Stimulated activated naive CD8-positive, alpha-beta T cell treated with anti-CD3 and anti-CD28 coated beads, Interleukin-15, amount 100 ng/mL, for 72 hours (primary cell): ENCODE results near the gene CFB.
"Not testable (repeated sequence)": the region's sequence is repeated elsewhere in the genome, so short reads cannot be mapped to it uniquely, and the experiment has no call there.

Source experiments
- ATAC-seq: fragments of 150-1000 bp; cut with Tn5 transposase; 2 replicates; pipeline ENCODE4 v1.10.0; 2021; ENCODE audit warnings: mild to moderate bottlenecking, moderate library complexity
- DNase-seq, 2 donors: peaks; one replicate each; pipeline ENCODE4 v3.0.0; 2021 to 2022
- H3K27ac Mint-ChIP-seq, 2 donors: one replicate each; pipeline ENCODE4 v1.8.0; 2022; ENCODE audit warnings: mild to moderate bottlenecking in 2 of 2, mixed read lengths in 2 of 2, moderate library complexity in 2 of 2
- H3K27me3 Mint-ChIP-seq: one replicate; pipeline ENCODE4 v1.8.0; 2022; ENCODE audit warnings: mixed read lengths
- H3K4me1 Mint-ChIP-seq: one replicate; pipeline ENCODE4 v1.8.0; 2022; ENCODE audit warnings: mild to moderate bottlenecking, mixed read lengths
- H3K4me3 Mint-ChIP-seq, 2 donors: one replicate each; pipeline ENCODE4 v1.8.0; 2022; ENCODE audit warnings: mild to moderate bottlenecking in 2 of 2, mixed read lengths in 2 of 2, moderate library complexity in 1 of 2
- H3K9me3 Mint-ChIP-seq, 2 donors: one replicate each; pipeline ENCODE4 v1.8.0; 2022; ENCODE audit warnings: mixed read lengths in 2 of 2

The CFB gene

DNA sequence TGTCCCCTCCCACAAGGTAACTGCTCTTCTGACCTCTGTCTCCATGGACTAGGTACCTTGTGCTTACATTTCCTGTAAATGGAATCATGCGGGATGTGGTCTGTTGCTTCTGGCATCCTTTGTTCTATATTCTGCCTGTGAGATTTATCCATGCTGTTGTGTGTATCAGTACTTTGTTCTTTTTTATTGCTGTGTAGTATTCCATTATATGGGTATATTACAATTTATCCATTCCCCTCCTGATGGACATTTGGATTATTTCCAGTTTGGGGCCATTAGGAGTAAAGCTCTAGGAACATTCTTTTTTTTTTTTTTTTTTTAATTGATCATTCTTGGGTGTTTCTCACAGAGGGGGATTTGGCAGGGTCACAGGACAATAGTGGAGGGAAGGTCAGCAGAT lies 14.9 kb upstream of the CFB start:
- Mint-ChIP-seq H3K4me3 (no peak overlapping the region), H3K4me1 (no peaks in the 10 kb centered on the region), H3K27ac (no peak overlapping the region), H3K27me3 (peaks cover 15% of the 10 kb centered on the region), H3K9me3 (no peaks in the 10 kb centered on the region)
- ATAC-seq (no peak), DNase-seq (no peak)

DNA sequence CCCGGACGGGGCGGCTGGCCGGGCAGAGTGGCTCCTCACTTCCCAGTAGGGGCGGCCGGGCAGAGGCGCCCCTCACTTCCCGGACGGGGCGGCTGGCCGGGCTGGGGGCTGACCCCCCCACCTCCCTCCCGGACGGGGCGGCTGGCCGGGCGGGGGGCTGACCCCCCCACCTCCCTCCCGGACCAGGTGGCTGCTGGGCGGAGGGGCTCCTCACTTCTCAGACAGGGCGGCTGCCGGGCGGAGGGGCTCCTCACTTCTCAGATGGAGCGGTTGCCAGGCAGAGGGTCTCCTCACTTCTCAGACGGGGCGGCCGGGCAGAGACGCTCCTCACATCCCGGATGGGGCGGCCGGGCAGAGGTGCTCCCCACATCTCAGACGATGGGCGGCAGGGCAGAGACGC lies 13.8 kb upstream of the CFB start:
- not testable (repeated sequence) for H3K4me1 Mint-ChIP-seq, H3K9me3 Mint-ChIP-seq, DNase-seq, H3K4me3 Mint-ChIP-seq, H3K27ac Mint-ChIP-seq, ATAC-seq
- peaks cover 15% of the 10 kb centered on the region for H3K27me3 Mint-ChIP-seq

DNA sequence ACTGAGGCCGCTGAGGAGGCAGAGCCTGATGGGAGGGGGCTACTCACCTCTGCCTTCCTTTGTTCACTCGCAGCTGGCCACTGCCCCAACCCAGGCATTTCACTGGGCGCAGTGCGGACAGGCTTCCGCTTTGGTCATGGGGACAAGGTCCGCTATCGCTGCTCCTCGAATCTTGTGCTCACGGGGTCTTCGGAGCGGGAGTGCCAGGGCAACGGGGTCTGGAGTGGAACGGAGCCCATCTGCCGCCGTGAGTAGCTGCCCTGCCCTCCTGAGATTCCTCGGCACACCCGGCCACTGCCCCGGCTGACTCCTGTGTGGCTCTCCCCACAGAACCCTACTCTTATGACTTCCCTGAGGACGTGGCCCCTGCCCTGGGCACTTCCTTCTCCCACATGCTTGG lies 12.4 kb upstream of the CFB start:
- Mint-ChIP-seq H3K4me3 (no peak overlapping the region), H3K4me1 (no peaks in the 10 kb centered on the region), H3K27me3 (peaks cover 15% of the 10 kb centered on the region), H3K27ac (no peak overlapping the region), H3K9me3 (no peaks in the 10 kb centered on the region)
- ATAC-seq (no peak), DNase-seq (no peak)

DNA sequence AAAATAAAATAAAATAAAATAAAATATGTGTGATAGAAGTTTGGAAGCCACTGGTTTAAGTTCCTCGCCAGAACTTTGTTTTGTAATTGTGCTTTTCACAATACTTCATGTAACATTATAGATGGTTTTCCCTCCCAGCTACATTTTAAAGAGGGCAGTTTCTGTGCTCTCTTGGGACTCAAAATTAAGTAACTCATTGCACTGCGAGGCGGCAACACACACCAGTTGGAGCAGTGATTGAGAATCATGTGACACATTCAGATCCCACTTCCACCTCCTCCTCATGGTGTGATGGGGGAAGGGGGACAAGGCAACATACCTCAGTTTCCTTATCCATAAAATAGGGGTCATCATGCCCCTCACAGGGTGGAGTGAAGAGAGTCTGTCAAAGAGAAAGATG lies 10.9 kb upstream of the CFB start:
- Mint-ChIP-seq H3K9me3 (no peaks in the 10 kb centered on the region), H3K27me3 (peaks cover 15% of the 10 kb centered on the region), H3K4me1 (no peaks in the 10 kb centered on the region), H3K27ac (no peak overlapping the region), H3K4me3 (no peak overlapping the region)
- DNase-seq (no peak), ATAC-seq (no peak)

DNA sequence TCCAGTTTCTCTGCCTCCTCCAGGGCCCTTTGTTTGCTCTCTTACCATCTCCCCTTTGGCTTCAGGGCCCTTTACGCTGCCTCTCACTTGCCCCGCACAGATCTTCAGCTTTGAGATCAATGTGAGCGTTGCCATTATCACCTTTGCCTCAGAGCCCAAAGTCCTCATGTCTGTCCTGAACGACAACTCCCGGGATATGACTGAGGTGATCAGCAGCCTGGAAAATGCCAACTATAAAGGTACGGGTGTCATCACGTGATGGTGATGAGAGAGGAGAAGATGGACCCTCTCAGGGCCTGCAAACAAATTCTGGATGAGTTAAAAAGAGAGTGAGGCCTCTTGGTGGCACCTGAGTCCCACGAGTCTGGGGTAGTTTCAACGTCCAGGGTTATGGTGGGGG lies 10.1 kb upstream of the CFB start:
- no peaks in the 10 kb centered on the region for H3K9me3 Mint-ChIP-seq
- ATAC-seq (no peak), DNase-seq (no peak)
- H3K27ac Mint-ChIP-seq: no peak overlapping the region
- H3K4me3 Mint-ChIP-seq: no peak overlapping the region
- peaks cover 15% of the 10 kb centered on the region for H3K27me3 Mint-ChIP-seq
- peaks cover 7% of the 10 kb centered on the region for H3K4me1 Mint-ChIP-seq

DNA sequence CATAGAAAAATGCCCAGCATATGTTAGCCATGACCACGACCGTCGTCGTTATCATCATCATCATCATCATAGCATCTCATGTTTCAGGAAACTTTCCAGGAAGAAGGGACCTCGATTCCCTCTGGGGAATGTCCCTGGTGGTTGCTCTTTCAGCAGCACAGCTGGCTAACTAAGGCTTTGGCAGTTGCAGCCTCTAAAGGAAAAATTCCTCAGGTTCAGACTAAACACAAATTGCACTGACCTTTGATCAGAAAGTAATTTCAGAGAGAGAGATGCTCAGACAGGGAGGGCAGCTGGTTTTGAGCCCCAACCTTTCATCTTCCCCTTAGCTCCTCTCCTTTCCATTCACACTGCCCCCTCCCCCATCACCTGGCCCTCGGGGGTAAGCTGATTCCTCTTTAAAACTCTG lies 5.6 kb upstream of the CFB start:
- ATAC-seq (no peak), DNase-seq (no peak)
- no peak overlapping the region for H3K4me3 Mint-ChIP-seq
- H3K27me3 Mint-ChIP-seq: peaks cover 22% of the 10 kb centered on the region
- peaks cover 10% of the 10 kb centered on the region for H3K4me1 Mint-ChIP-seq
- no peaks in the 10 kb centered on the region for H3K9me3 Mint-ChIP-seq
- no peak overlapping the region for H3K27ac Mint-ChIP-seq

DNA sequence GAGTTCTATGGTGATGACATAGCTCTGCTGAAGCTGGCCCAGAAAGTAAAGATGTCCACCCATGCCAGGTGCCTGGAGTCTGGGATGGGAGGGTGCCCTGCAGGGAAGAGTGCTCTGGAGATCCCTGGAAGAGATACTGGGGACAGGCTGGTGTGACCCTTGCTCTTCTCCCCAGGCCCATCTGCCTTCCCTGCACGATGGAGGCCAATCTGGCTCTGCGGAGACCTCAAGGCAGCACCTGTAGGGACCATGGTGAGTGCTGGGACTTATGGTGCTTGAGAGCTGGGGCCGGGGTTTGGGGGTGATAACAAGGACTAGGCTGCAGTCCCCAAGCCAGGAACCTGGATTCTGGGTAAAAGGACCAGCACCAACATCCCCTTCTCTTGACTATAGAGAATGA lies 2.2 kb upstream of the CFB start:
- no peak overlapping the region for H3K27ac Mint-ChIP-seq
- ATAC-seq (no peak), DNase-seq (no peak)
- H3K4me3 Mint-ChIP-seq: no peak overlapping the region
- H3K4me1 Mint-ChIP-seq: peaks cover 23% of the 10 kb centered on the region
- H3K27me3 Mint-ChIP-seq: peaks cover 22% of the 10 kb centered on the region
- no peaks in the 10 kb centered on the region for H3K9me3 Mint-ChIP-seq

DNA sequence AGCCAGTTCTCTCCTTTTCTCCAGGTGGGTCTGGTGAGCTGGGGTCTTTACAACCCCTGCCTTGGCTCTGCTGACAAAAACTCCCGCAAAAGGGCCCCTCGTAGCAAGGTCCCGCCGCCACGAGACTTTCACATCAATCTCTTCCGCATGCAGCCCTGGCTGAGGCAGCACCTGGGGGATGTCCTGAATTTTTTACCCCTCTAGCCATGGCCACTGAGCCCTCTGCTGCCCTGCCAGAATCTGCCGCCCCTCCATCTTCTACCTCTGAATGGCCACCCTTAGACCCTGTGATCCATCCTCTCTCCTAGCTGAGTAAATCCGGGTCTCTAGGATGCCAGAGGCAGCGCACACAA lies 765 bp upstream of the CFB start:
- ATAC-seq (no peak), DNase-seq (no peak)
- peaks cover 22% of the 10 kb centered on the region for H3K27me3 Mint-ChIP-seq
- no peaks in the 10 kb centered on the region for H3K9me3 Mint-ChIP-seq
- H3K27ac Mint-ChIP-seq: peak overlapping the region in 1 of 2 donors; percentile 61
- H3K4me3 Mint-ChIP-seq: no peak overlapping the region
- peaks cover 23% of the 10 kb centered on the region for H3K4me1 Mint-ChIP-seq

DNA sequence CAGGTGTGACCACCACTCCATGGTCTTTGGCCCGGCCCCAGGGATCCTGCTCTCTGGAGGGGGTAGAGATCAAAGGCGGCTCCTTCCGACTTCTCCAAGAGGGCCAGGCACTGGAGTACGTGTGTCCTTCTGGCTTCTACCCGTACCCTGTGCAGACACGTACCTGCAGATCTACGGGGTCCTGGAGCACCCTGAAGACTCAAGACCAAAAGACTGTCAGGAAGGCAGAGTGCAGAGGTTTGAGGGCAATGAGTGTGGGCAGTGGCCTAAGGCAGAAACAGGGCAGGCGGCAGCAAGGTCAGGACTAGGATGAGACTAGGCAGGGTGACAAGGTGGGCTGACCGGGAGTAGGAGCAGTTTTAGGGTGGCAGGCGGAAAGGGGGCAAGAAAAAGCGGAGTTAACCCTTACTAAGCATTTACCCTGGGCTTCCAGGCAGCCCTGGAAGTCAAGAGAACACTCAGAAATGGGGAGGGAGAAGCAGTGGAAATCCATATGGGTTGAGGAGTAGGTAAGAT lies 533 bp downstream of the CFB start:
- no peaks in the 10 kb centered on the region for H3K9me3 Mint-ChIP-seq
- ATAC-seq (no peak), DNase-seq (no peak)

DNA sequence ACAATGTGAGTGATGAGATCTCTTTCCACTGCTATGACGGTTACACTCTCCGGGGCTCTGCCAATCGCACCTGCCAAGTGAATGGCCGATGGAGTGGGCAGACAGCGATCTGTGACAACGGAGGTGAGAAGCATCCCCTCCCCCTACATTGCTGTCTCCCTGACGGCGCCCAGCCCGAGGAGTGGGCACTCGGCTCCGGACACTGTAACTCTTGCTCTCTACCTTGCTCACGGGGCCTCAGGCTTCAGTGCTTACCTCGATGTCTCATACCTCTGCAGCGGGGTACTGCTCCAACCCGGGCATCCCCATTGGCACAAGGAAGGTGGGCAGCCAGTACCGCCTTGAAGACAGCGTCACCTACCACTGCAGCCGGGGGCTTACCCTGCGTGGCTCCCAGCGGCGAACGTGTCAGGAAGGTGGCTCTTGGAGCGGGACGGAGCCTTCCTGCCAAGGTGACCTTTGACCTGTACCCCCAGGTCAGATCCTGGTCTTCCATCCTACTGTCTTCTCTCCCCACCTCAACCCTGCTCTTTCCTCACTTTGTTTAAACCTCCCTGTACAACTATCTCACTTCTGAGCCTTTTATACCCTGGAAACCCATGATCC lies 1.3 kb downstream of the CFB start:
- H3K4me1 Mint-ChIP-seq: peaks cover 16% of the 10 kb centered on the region
- ATAC-seq: no peak
- no peak for DNase-seq
- H3K4me3 Mint-ChIP-seq: no peak overlapping the region
- peaks cover 17% of the 10 kb centered on the region for H3K27me3 Mint-ChIP-seq
- no peak overlapping the region for H3K27ac Mint-ChIP-seq
- H3K9me3 Mint-ChIP-seq: no peaks in the 10 kb centered on the region

More for the DNA sequence above, 533 bp downstream of the CFB start:
- peaks cover 22% of the 10 kb centered on the region for H3K27me3 Mint-ChIP-seq
- peak overlapping the region in 1 of 2 donors; percentile 59 for H3K27ac Mint-ChIP-seq
- H3K4me1 Mint-ChIP-seq: peaks cover 16% of the 10 kb centered on the region
- H3K4me3 Mint-ChIP-seq: no peak overlapping the region

DNA sequence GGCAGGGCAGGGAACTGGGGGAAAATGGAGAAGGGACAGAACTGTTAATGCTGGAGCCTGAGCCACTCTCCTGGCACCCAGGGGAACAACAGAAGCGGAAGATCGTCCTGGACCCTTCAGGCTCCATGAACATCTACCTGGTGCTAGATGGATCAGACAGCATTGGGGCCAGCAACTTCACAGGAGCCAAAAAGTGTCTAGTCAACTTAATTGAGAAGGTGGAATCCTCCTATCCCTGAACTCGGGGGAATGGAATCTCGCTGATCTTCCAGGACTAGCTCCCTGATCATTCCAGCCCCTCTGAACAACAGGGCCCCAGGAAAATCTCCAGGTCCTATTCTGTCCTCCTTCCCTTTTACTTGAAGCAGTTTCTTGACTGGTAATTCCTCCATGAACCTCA lies 2.0 kb downstream of the CFB start:
- DNase-seq: no peak
- no peak overlapping the region for H3K4me3 Mint-ChIP-seq
- H3K9me3 Mint-ChIP-seq: no peaks in the 10 kb centered on the region
- peaks cover 10% of the 10 kb centered on the region for H3K27me3 Mint-ChIP-seq
- H3K4me1 Mint-ChIP-seq: peaks cover 16% of the 10 kb centered on the region
- no peak overlapping the region for H3K27ac Mint-ChIP-seq
- no peak for ATAC-seq

DNA sequence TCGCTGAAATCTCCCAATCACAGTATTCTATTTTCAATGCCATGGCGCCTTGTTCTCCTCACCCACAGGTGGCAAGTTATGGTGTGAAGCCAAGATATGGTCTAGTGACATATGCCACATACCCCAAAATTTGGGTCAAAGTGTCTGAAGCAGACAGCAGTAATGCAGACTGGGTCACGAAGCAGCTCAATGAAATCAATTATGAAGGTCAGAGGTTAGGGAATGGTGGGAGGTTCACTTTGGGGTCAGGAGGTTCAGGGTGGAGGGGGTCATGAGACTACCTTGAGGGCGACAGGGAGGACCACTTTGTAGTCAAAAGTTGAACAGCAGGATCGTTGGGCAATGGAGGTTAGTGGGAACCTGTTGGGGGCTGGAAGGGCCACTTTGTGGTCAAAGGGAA lies 2.4 kb downstream of the CFB start:
- Mint-ChIP-seq H3K27me3 (peaks cover 9% of the 10 kb centered on the region), H3K27ac (no peak overlapping the region), H3K9me3 (no peaks in the 10 kb centered on the region), H3K4me3 (no peak overlapping the region), H3K4me1 (peaks cover 16% of the 10 kb centered on the region)
- ATAC-seq (no peak), DNase-seq (no peak)

DNA sequence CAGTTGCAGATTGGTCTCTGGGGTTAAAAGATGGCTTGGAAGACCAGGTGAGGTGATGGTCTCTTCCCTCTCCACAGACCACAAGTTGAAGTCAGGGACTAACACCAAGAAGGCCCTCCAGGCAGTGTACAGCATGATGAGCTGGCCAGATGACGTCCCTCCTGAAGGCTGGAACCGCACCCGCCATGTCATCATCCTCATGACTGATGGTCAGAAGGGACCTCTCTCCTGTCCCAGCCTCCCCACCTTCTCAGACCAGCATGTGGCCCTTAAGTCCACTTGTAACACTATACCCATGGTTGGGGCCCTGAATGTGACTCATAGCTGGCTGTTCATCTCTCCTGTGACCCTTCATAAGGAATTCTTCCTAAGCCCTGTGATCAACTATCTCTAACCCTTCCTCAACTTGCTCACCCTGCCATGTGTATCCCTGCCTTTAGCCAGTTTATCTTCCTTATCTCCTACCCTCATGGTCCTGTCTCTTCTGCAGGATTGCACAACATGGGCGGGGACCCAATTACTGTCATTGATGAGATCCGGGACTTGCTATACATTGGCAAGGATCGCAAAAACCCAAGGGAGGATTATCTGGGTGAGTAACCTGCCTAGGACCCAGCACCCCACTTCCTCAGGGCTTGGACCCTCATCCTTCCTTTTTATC lies 3.0 kb downstream of the CFB start:
- Mint-ChIP-seq H3K27ac (no peak overlapping the region), H3K9me3 (no peaks in the 10 kb centered on the region), H3K4me3 (no peak overlapping the region), H3K4me1 (peaks cover 16% of the 10 kb centered on the region), H3K27me3 (peaks cover 8% of the 10 kb centered on the region)
- DNase-seq: no peak
- ATAC-seq: no peak

DNA sequence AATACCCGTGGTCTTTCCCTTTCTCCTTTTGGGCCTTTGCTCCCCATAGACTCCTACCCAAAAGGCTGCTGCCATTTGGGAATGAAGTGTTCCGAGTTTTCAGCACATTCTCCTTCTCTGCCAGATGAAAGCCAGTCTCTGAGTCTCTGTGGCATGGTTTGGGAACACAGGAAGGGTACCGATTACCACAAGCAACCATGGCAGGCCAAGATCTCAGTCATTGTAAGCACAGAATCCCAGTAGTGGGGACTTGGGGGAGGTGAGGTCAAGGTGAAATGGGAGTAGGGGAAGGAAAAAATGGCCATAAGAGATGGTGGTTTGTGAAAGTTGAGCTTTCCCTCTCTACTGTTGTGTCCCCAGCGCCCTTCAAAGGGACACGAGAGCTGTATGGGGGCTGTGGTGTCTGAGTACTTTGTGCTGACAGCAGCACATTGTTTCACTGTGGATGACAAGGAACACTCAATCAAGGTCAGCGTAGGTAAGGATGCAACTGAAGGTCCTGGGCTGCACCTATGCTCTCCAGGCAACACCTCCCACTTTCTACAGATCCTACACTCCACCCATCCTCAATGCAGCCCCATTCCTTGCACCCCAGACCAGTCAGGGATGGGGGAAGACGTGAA lies 4.1 kb downstream of the CFB start:
- Mint-ChIP-seq H3K9me3 (no peaks in the 10 kb centered on the region), H3K4me1 (peaks cover 16% of the 10 kb centered on the region), H3K27me3 (no peaks in the 10 kb centered on the region), H3K4me3 (no peak overlapping the region), H3K27ac (no peak overlapping the region)
- DNase-seq (no peak), ATAC-seq (no peak)

DNA sequence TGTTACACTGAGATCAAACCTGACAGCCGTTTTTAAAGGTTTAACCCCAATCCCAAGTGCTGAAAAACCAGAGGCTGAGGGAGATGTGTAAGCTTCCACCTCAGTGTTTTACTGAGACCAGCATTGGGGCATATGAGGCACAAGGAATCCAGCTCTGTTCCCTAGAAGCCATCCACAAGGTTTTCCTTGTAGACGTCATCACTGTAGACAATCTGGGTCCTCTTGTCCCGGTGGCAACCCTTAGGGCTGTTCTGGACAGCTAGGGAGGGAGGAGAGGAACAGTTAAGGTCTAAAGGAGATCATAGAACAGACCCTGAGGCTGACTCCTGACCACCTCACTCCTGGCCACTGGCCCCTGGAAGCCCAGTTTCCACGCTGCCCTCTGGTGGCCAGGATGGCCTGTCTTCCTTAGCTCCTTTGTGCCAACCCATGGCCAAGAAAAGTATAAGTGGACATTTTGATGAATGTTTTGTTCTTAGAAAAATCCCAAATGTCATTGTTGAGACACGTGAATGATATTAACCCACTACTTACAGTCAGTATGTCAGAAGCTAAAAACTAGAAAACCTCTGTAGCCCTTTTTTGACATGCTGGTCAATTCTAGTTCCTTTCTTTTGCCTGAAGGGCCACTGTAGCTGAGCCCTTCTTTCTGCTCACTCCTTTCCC lies 6.4 kb downstream of the CFB start:
- Mint-ChIP-seq H3K4me1 (peaks cover 4% of the 10 kb centered on the region), H3K4me3 (no peak overlapping the region), H3K27me3 (no peaks in the 10 kb centered on the region), H3K27ac (peak overlapping the region in 1 of 2 donors; percentile 34), H3K9me3 (no peaks in the 10 kb centered on the region)
- peak; percentile 56 for ATAC-seq
- peak in 1 of 2 donors; percentile 25 for DNase-seq

DNA sequence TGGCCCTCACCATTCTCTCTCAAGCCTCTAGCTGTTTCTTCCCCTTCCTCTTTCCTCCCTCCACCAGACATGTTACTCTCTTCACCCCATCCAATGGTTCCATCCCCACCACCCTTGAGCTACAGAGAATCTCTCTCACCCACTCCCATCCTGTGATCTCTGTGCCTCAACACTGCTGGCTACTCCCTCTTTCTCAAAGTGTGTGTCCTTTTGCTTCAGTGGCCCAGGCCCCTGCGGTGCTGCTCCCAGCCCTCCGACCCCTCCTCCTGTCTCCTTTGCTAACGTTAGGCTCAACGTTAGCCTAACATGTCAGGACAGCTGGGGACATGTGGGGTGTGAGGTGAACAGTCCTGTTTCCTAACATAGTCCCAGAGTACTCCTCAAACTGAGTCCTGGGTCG lies 7.0 kb downstream of the CFB start:
- Mint-ChIP-seq H3K4me3 (no peak overlapping the region), H3K4me1 (peaks cover 10% of the 10 kb centered on the region), H3K9me3 (no peaks in the 10 kb centered on the region), H3K27ac (peak overlapping the region; percentile 34 to 81), H3K27me3 (no peaks in the 10 kb centered on the region)
- no peak for DNase-seq
- no peak for ATAC-seq
